Trophoblast cell (in vitro differentiated cells and primary cell): ENCODE results near the gene ADCY1.

ENCODE experiments used
- DNase-seq, 2 donors: peaks; one replicate each; pipeline ENCODE4 v3.0.0-alpha.2; 2016
- H2AFZ ChIP-seq: 2 replicates; pipeline ENCODE4 v1.6.1; 2013; ENCODE audit warnings: low read length, moderate library complexity, mild to moderate bottlenecking; ENCODE audit not compliant: insufficient read depth, poor library complexity
- H2AK5ac ChIP-seq: 2 replicates; pipeline ENCODE4 v1.6.1; 2013; ENCODE audit warnings: mild to moderate bottlenecking, low read length
- H2BK120ac ChIP-seq: 2 replicates; pipeline ENCODE4 v1.6.1; 2013; ENCODE audit warnings: low read length, mild to moderate bottlenecking, moderate library complexity; ENCODE audit not compliant: insufficient read depth, poor library complexity
- H2BK12ac ChIP-seq: 2 replicates; pipeline ENCODE4 v1.6.1; 2013; ENCODE audit warnings: mild to moderate bottlenecking, low read length, moderate library complexity
- H2BK5ac ChIP-seq: 2 replicates; pipeline ENCODE4 v1.6.1; 2013; ENCODE audit warnings: low read length, low read depth, moderate library complexity, mild to moderate bottlenecking; ENCODE audit not compliant: poor library complexity
- H3K14ac ChIP-seq: 2 replicates; pipeline ENCODE4 v1.6.1; 2013; ENCODE audit warnings: mild to moderate bottlenecking, low read length
- H3K18ac ChIP-seq: 2 replicates; pipeline ENCODE4 v1.6.1; 2013; ENCODE audit warnings: mild to moderate bottlenecking, low read length
- H3K23ac ChIP-seq: 2 replicates; pipeline ENCODE4 v1.6.1; 2013; ENCODE audit warnings: low read length
- H3K27ac ChIP-seq: 2 replicates; pipeline ENCODE4 v1.5.1; 2013; ENCODE audit warnings: low read depth, mild to moderate bottlenecking, inconsistent platforms, low read length, moderate library complexity
- H3K27me3 ChIP-seq: 2 replicates; pipeline ENCODE4 v1.6.1; 2013; ENCODE audit warnings: inconsistent platforms, mild to moderate bottlenecking, low read length, moderate library complexity; ENCODE audit not compliant: insufficient read depth
- H3K36me3 ChIP-seq, 2 experiments: 1 replicate in 1 of 2; 2 replicates in 1 of 2; pipeline ENCODE4 v1.6.1; 2013; ENCODE audit warnings: low read length in 2 of 2, mild to moderate bottlenecking in 2 of 2, moderate library complexity in 1 of 2; ENCODE audit not compliant: insufficient read depth in 2 of 2, control insufficient read depth in 1 of 2
- H3K4ac ChIP-seq: 2 replicates; pipeline ENCODE4 v1.6.1; 2013; ENCODE audit warnings: low read depth, mild to moderate bottlenecking, low read length, moderate library complexity
- H3K4me1 ChIP-seq, 2 experiments: 1 replicate in 1 of 2; 2 replicates in 1 of 2; pipeline ENCODE4 v1.6.1; 2013; ENCODE audit warnings: low read length in 2 of 2, mild to moderate bottlenecking in 2 of 2, moderate library complexity in 1 of 2; ENCODE audit not compliant: insufficient read depth in 2 of 2, control insufficient read depth in 1 of 2
- H3K4me2 ChIP-seq: 2 replicates; pipeline ENCODE4 v1.6.1; 2013; ENCODE audit warnings: inconsistent platforms, mild to moderate bottlenecking, low read length, moderate library complexity
- H3K4me3 ChIP-seq: 2 replicates; pipeline ENCODE4 v1.5.1; 2013; ENCODE audit warnings: mild to moderate bottlenecking, low read depth, low read length, inconsistent platforms
- H3K79me1 ChIP-seq: one replicate; pipeline ENCODE4 v1.6.1; 2013; ENCODE audit warnings: low read length
- H3K79me2 ChIP-seq: 2 replicates; pipeline ENCODE4 v1.6.1; 2013; ENCODE audit warnings: low read length, mild to moderate bottlenecking; ENCODE audit not compliant: control insufficient read depth, insufficient read depth, poor library complexity
- H3K9ac ChIP-seq: 2 replicates; pipeline ENCODE4 v1.6.1; 2013; ENCODE audit warnings: mild to moderate bottlenecking, low read length
- H3K9me3 ChIP-seq: 2 replicates; pipeline ENCODE4 v1.6.1; 2013; ENCODE audit warnings: low read depth, mild to moderate bottlenecking, control low read depth, inconsistent platforms, low read length; ENCODE audit not compliant: insufficient read depth
- H4K12ac ChIP-seq: 2 replicates; pipeline ENCODE4 v1.6.1; 2013; ENCODE audit warnings: low read depth, mild to moderate bottlenecking, low read length, moderate library complexity
- H4K8ac ChIP-seq: 2 replicates; pipeline ENCODE4 v1.6.1; 2013; ENCODE audit warnings: low read depth, mild to moderate bottlenecking, low read length, moderate library complexity
- H4K91ac ChIP-seq: one replicate; pipeline ENCODE4 v1.6.1; 2013; ENCODE audit warnings: low read depth, mild to moderate bottlenecking, low read length, moderate library complexity
- WGBS: extraction: QIAGEN DNeasy Blood & Tissue Kit; methylation state at CpG from one replicate; pipeline ENCODE4 v1.1.7; 2013; ENCODE audit warnings: missing lambda C conversion rate; ENCODE audit not compliant: insufficient read length, insufficient coverage; ENCODE audit errors: extremely low coverage; 5-methylcytosine and 5-hydroxymethylcytosine counted together

The ADCY1 gene

GRCh38 chr7:45567713-45568112 lies 6.5 kb upstream of the ADCY1 start:
- H4K8ac ChIP-seq, result no peak overlapping the region

DNA sequence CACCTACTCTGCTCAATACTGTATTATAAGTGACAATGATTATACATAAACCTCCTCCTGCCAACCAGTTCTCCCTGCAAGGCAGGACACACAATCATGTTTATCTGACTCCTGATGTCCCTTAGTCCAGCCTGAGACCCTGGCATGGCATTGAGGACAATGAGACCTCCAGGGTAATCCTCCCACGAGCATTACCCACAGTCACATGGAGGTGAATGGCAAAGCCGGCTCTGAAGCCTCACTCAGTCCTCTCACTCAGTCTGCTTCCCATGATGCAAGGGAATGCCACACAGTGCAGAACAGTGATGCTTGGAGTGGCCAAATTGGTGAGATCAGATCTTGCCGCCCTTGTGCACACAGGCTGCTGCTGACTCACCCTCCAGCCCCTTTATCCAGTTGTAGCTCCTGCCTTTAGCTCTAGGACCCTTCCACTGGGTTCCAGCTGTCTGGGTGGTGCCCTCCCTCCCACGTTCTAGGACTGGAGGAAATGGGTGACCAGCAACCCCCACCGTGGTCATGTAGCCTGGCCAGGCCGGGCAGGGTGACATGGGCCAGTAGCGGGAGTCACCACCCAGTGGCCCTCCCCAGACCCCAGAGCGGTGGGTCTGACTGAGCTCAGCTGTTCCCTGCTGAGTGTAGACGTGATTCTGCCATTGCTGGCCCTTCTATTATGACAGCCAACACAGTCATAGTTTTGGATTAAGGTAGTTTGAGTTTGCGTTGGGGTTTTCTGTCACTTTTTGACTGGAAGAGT lies 5.5 kb upstream of the ADCY1 start:
- Histone ChIP-seq H3K14ac (no peak overlapping the region), H4K8ac (no peak overlapping the region), H3K9me3 (no peaks in the 10 kb centered on the region), H3K4me3 (no peak overlapping the region), H3K27me3 (peaks cover 3% of the 10 kb centered on the region), H2BK12ac (no peak overlapping the region), H4K12ac (no peak overlapping the region), H3K23ac (no peak overlapping the region), H3K4me1 (no peaks in the 10 kb centered on the region), H2BK5ac (no peak overlapping the region), H3K4ac (no peak overlapping the region), H3K79me2 (no peaks in the 10 kb centered on the region), H3K79me1 (no peaks in the 10 kb centered on the region), H3K9ac (no peak overlapping the region), H4K91ac (no peak overlapping the region), H3K36me3 (no peaks in the 10 kb centered on the region), H2AFZ (no peak overlapping the region), H3K18ac (no peak overlapping the region), H2BK120ac (no peak overlapping the region), H3K27ac (no peak overlapping the region), H3K4me2 (no peak overlapping the region), H2AK5ac (no peak overlapping the region)
- DNase-seq, result no peak
- WGBS, result no CpG with 5 or more reads among the region's 10 CpGs

More at GRCh38 chr7:45567713-45568112, 6.5 kb upstream of the ADCY1 start:
- H2BK120ac ChIP-seq, result no peak overlapping the region
- no peaks in the 10 kb centered on the region for H3K36me3 ChIP-seq
- no peak overlapping the region for H3K4me2 ChIP-seq
- H3K23ac ChIP-seq, result no peak overlapping the region
- no peak overlapping the region for H3K9ac ChIP-seq
- no peak overlapping the region for H2AFZ ChIP-seq
- no peak overlapping the region for H2BK5ac ChIP-seq
- no peak overlapping the region for H3K4me3 ChIP-seq
- no peak overlapping the region for H3K18ac ChIP-seq
- no CpG with 5 or more reads among the region's 1 CpG for WGBS
- DNase-seq, result no peak
- no peak overlapping the region for H2BK12ac ChIP-seq
- no peaks in the 10 kb centered on the region for H3K79me1 ChIP-seq
- H3K4ac ChIP-seq, result no peak overlapping the region
- no peak overlapping the region for H3K14ac ChIP-seq
- H3K79me2 ChIP-seq, result no peaks in the 10 kb centered on the region
- no peak overlapping the region for H3K27ac ChIP-seq
- no peak overlapping the region for H2AK5ac ChIP-seq
- no peaks in the 10 kb centered on the region for H3K27me3 ChIP-seq
- H3K4me1 ChIP-seq, result no peaks in the 10 kb centered on the region
- H3K9me3 ChIP-seq, result no peaks in the 10 kb centered on the region
- no peak overlapping the region for H4K91ac ChIP-seq
- H4K12ac ChIP-seq, result no peak overlapping the region

DNA sequence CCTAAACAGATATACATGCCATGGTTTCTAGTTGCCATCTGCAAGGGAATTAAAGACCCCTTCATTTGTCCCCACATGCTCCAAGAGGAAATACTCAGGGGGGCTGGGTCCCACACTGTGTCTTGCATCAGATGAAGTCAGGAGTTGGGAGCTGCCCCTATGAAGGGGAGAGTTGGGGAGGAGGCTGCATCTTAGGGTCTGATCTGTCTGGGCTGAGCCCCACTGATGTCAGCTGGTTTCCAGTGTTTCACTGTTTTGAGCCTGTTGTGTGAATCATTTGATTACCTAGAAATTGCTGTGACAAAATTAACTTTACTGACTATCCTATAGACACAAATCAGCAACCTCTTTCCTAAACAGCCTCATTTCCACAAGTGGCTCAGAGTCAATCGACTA lies 4.9 kb upstream of the ADCY1 start:
- Histone ChIP-seq H2BK5ac (no peak overlapping the region), H3K4me1 (peaks cover 0 to 2% of the 10 kb centered on the region in 2 experiments), H3K18ac (no peak overlapping the region), H3K27me3 (peaks cover 7% of the 10 kb centered on the region), H3K14ac (no peak overlapping the region), H3K4me2 (no peak overlapping the region), H3K27ac (no peak overlapping the region), H2BK12ac (no peak overlapping the region), H2BK120ac (no peak overlapping the region), H3K36me3 (no peaks in the 10 kb centered on the region), H3K4ac (no peak overlapping the region), H3K23ac (no peak overlapping the region), H3K4me3 (no peak overlapping the region), H3K9me3 (no peaks in the 10 kb centered on the region), H2AK5ac (no peak overlapping the region), H3K79me2 (no peaks in the 10 kb centered on the region), H3K79me1 (no peaks in the 10 kb centered on the region), H4K8ac (no peak overlapping the region), H3K9ac (no peak overlapping the region), H4K12ac (no peak overlapping the region), H4K91ac (no peak overlapping the region), H2AFZ (no peak overlapping the region)
- no peak for DNase-seq
- WGBS, result no CpG with 5 or more reads among the region's 1 CpG

- no peak overlapping the region for H3K23ac ChIP-seq
- H2BK5ac ChIP-seq, result no peak overlapping the region
- peaks cover 11 to 13% of the 10 kb centered on the region in 2 experiments for H3K4me1 ChIP-seq
- no peaks in the 10 kb centered on the region for H3K9me3 ChIP-seq
- no peak overlapping the region for H2AK5ac ChIP-seq
- H3K79me2 ChIP-seq, result no peaks in the 10 kb centered on the region
- no peak overlapping the region for H3K18ac ChIP-seq
- no peak overlapping the region for H3K4me3 ChIP-seq
- no peaks in the 10 kb centered on the region for H3K79me1 ChIP-seq
- no CpG with 5 or more reads among the region's 9 CpGs for WGBS
- no peak overlapping the region for H2BK12ac ChIP-seq
- no peak overlapping the region for H3K4ac ChIP-seq
- peaks cover 19% of the 10 kb centered on the region for H3K27me3 ChIP-seq
- H4K91ac ChIP-seq, result no peak overlapping the region
- no peak overlapping the region for H3K9ac ChIP-seq
- no peak overlapping the region for H3K14ac ChIP-seq
- H2BK120ac ChIP-seq, result no peak overlapping the region
- H3K27ac ChIP-seq, result no peak overlapping the region
- DNase-seq, result no peak
- no peak overlapping the region for H3K4me2 ChIP-seq
- H3K36me3 ChIP-seq, result no peaks in the 10 kb centered on the region
- no peak overlapping the region for H4K12ac ChIP-seq
- no peak overlapping the region for H2AFZ ChIP-seq
- no peak overlapping the region for H4K8ac ChIP-seq
These were observed 3.4 kb upstream of the ADCY1 start for GRCh38 chr7:45570797-45571196.
